Stimulated activated CD8-positive, alpha-beta memory T cell treated with anti-CD3 and anti-CD28 coated beads, Interleukin-12 subunit alpha, Interleukin-12 subunit beta, amount 100 ng/mL, for 4 hours (primary cell): ENCODE results near the gene ARHGAP26.

Source experiments
- DNase-seq: peaks from one replicate; pipeline ENCODE4 v3.0.0-alpha.2; 2020; ENCODE audit warnings: low read depth

Gene ARHGAP26

GRCh38 chr5:143140492-143141203 is 370.5 kb downstream of the ARHGAP26 start:
- no peak for DNase-seq

DNA sequence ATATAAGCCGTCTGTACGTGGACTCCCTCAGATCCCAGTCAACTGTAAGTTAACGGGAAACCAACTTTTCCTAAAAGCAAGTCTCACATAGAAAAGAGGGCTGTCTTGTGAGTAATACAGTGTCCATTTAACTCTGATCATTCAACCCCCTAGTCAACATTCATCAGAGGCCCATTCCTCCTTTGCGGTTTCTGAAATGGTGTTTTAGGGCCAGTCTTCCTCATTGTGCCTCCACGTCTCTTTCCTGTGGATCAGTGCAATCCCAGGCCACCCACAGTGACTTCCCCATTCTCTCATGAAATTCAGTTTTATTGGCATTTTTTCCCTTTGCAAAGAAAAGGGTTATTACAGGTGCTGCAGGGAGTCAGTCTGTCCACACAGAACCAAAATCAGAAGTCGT is 371.5 kb downstream of the ARHGAP26 start:
- no peak for DNase-seq

GRCh38 chr5:143142596-143143435 is 372.6 kb downstream of the ARHGAP26 start:
- no peak for DNase-seq

DNA sequence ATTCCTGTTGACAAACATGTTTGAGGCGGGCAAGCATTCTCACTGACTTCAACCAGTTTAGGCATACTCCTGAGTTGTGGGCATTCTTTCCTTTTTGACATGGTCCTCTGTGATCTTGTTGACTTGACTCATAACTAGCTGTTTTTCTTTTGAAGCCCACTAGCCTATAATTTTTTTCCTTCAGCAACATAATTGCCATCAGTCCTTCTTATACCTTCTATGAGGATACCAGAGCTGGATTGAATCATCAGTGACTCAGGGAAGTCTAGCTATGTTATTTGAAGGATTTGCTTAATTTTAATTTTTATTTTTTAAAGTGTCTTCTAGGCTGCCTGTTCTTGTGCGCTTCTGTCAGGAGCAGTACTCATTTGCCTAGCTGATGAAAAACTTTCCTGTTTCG is 373.8 kb downstream of the ARHGAP26 start:
- no peak for DNase-seq

GRCh38 chr5:143145243-143146160 is 375.3 kb downstream of the ARHGAP26 start:
- DNase-seq: no peak

DNA sequence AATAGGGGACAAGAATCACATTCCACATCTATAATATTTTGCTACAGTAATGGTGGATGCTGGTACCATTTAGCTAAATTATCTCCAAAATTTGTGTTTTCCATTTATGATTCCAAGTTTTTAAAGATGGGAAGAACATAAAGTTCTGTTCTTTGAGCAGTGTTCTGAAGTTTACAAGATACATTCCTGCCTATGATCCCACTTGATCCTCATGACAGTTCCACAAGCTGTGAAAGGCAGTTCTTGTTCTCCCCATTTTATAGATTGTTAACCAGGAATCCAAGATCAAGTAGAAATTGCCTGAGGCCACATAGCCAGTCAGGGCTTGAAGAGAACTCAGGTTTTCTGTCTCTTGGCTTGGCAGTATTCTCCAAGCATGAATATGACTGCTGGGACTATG is 376.0 kb downstream of the ARHGAP26 start:
- no peak for DNase-seq

GRCh38 chr5:143147383-143147782 is 377.2 kb downstream of the ARHGAP26 start:
- no peak for DNase-seq

- DNase-seq: no peak
These were observed 377.7 kb downstream of the ARHGAP26 start for GRCh38 chr5:143147902-143148301.

- DNase-seq: no peak
These were observed 378.6 kb downstream of the ARHGAP26 start for GRCh38 chr5:143148771-143149170.

DNA sequence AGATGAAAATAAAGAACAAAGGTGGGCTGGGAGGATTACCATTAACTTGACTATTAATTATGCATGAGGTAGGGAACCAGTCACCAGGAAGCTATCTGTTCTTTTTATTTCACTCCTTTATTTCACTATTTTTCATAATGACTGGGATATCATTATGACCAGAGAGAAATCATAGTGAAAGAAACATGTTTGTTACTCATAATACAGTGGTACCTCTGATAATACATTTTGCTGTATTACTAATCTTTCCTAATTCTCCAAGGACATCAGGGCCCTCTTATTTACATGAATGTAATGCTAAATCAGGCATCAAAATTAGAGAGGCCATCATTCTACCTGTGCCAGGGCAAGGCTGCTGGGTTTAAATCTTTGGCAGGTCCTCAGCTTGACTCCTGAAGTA is 379.6 kb downstream of the ARHGAP26 start:
- no peak for DNase-seq

- DNase-seq: no peak
These were observed 381.0 kb downstream of the ARHGAP26 start for GRCh38 chr5:143151056-143151700.

GRCh38 chr5:143152445-143152844 is 382.3 kb downstream of the ARHGAP26 start:
- no peak for DNase-seq

- DNase-seq: no peak
These were observed 383.3 kb downstream of the ARHGAP26 start for GRCh38 chr5:143153332-143154119.

DNA sequence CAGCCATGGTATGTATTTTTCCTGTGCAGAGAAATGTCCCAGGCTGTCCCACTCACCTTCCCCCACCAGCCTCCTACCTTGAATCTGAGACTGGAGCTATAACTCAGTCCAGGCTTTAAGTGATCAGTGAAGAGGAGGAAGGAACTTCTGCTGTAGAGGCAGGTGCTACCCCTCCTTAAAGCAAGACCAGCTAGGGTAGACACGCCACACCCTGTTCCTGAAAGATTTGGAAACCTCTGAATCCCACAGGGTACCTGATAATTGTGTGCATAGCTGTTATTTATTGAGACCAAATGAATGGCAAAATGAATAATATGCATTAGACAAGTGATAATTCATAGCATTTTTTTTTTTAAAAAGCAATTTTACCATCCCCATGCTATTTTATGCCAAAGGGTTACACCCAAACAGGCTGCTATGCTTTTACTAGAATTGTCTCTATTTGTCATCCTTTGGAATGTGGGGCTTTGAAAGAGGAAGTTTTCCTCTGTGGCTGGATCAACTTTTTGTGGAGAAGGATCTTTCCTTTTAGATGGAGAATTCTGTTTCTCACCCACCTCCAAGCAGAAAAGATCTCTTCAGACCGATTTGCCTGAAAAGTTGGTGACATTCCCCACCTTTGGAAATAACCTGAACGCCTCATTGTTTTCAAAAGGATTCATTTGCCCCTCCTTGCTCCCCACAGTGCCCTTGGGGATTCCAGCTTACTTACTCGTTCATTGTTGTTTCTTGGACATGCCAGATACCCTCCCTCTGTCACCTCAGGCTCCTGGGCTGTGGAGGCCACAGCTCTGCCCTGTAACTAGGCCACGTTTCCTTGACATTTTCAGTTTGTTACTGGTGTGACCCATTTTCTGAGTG is 384.6 kb downstream of the ARHGAP26 start:
- no peak for DNase-seq

GRCh38 chr5:143155455-143155854 is 385.3 kb downstream of the ARHGAP26 start:
- DNase-seq: no peak

DNA sequence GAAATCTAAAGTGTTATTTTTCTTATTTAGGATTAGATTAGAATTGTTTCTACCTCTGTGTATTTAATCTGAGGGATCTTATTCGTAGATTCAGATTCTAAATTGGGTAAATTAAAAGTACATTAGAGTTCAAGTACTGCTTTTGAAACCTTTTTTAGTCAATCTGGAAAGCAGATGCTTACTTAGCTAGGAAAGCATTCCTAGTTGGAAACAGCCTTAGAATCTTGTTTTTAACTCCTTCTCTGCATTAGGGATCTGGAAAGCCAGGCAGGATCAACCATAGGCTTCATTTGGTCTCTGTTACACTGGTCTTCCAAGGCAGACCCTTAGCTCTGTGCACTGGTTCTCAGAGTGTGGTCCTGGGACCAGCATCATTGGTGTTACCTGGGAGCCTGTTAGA is 385.9 kb downstream of the ARHGAP26 start:
- no peak for DNase-seq

DNA sequence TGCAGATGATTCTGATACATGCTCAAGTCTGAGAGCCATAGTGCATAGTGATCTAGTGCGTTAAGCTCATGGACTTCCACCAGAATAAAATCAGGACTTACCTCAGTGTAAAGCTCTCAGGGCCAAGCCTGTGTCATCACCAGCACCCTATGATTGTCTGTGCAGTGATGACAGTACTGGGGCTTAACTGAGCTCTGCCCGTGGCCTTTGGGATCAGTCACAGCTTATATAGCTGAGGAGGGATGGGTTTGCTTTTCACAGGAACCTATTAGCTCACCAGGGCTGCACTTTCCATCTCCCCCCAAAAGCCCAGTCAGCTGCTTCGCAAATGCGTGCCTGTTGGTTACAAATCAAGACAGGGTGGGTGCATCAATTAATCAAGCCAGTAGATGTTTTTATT is 386.4 kb downstream of the ARHGAP26 start:
- no peak for DNase-seq

DNA sequence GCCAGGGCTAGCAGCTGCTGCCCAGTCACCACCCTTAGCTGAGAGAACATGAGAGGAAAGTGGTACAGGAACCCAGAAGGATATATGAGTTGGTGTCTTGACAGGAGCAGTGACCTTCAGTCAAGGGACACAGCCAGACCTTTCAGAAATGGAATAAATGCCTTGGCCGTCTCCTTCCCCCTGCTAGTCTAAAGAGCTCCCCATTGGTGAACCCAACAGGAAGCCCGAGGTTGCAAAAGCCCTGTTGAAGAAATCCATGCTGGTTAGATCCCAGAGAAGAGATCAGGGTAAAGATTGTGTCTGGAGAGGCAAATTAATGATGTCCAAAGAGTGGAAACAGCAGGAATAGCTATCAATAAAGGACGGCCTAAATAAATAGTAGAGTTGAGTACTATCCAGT is 388.9 kb downstream of the ARHGAP26 start:
- no peak for DNase-seq

DNA sequence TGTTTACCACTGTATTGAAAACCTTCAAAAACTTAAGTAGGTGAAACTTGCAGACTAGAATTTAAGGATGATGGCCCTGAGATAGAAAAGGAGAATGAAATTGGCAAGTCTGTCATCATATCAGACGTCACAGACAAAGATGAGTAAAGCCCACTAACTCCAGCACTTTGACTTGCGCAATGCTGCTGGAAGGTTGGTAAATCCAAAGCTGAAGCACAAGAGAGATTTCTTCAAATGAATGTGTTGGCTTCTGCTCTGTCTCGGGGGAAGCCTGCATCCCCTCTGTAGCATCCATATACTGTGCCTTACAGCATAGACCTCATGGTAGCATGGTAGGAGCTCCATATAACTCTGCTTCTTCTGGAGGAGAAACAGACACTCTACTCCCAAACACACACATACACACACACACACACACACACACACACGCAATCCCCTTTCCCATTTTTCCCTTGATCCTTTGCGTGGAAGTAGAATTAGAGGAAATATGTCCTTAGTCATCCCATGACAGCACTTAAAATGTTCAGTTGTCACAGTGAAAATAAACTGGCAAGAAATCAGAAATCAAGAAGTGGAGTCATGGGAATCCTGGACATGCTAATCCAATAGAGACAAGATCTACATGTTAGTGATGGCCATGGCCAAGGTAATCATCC is 391.8 kb downstream of the ARHGAP26 start:
- no peak for DNase-seq

GRCh38 chr5:143162810-143163209 is 392.6 kb downstream of the ARHGAP26 start:
- no peak for DNase-seq
